ENCODE data around the gene UQCRFS1. TPM values are rescaled to one million over a fixed set of nuclear protein-coding genes. Genes with fewer than 3 reads are reported as not detected.

UQCRFS1 gene
- total RNA-seq, 4 donors from 2014 or later, result 78.1 to 142 (median 106) TPM

GRCh38 chr19:29245215-29245614 is 32.3 kb upstream of the UQCRFS1 start:
- no peak overlapping the region for H3K27ac ChIP-seq
- no peaks in the 10 kb centered on the region for H3K9me3 ChIP-seq
- H3K4me3 ChIP-seq, result no peak overlapping the region
- in situ Hi-C loops (cut with MboI; ENCODE audit: low sequenced_read_pairs in 4 of 4) (no loop called here), intact Hi-C loops (cut with DNase I; ENCODE audit: low total_unique reads) (loop anchor here (5.0 kb wide), 1 partner anchor 33 kb away; the partner anchor contains the start of gene UQCRFS1)
- DNase-seq (no peak), ATAC-seq (no peak)
- H3K4me1 ChIP-seq, result peaks cover 10 to 21% of the 10 kb centered on the region in 2 donors
- no peak for TF ChIP-seq CTCF (IDR thresholded peaks at IDR 0.05 in 4 of 5, conservative IDR thresholded peaks at IDR 0.05 in 1 of 5)
- TF ChIP-seq POLR2A (IDR thresholded peaks at IDR 0.05), result no peak
- H3K36me3 ChIP-seq, result no peaks in the 10 kb centered on the region
- H3K27me3 ChIP-seq, result no peaks in the 10 kb centered on the region

GRCh38 chr19:29241324-29241723 is 28.4 kb upstream of the UQCRFS1 start:
- H3K27me3 ChIP-seq, result no peaks in the 10 kb centered on the region
- DNase-seq (no peak), ATAC-seq (no peak)
- H3K4me1 ChIP-seq, result no peaks in the 10 kb centered on the region
- intact Hi-C loops (cut with DNase I; ENCODE audit: low total_unique reads), result no loop called here
- H3K36me3 ChIP-seq, result no peaks in the 10 kb centered on the region
- no peak overlapping the region for H3K27ac ChIP-seq
- TF ChIP-seq POLR2A (IDR thresholded peaks at IDR 0.05) (no peak), CTCF (IDR thresholded peaks at IDR 0.05 in 4 of 5, conservative IDR thresholded peaks at IDR 0.05 in 1 of 5) (no peak)
- H3K9me3 ChIP-seq, result no peaks in the 10 kb centered on the region
- no peak overlapping the region for H3K4me3 ChIP-seq
- in situ Hi-C loops (cut with MboI; ENCODE audit: low sequenced_read_pairs in 4 of 4), result no loop called here

GRCh38 chr19:29239213-29239776 is 26.3 kb upstream of the UQCRFS1 start:
- intact Hi-C loops (cut with DNase I; ENCODE audit: low total_unique reads), result no loop called here
- no peak for DNase-seq

GRCh38 chr19:29233591-29233990 is 20.6 kb upstream of the UQCRFS1 start:
- Histone ChIP-seq H3K36me3 (no peaks in the 10 kb centered on the region), H3K9me3 (no peaks in the 10 kb centered on the region), H3K4me3 (no peak overlapping the region), H3K27me3 (no peaks in the 10 kb centered on the region), H3K4me1 (no peaks in the 10 kb centered on the region), H3K27ac (no peak overlapping the region)
- TF ChIP-seq CTCF (IDR thresholded peaks at IDR 0.05 in 4 of 5, conservative IDR thresholded peaks at IDR 0.05 in 1 of 5) (no peak), POLR2A (IDR thresholded peaks at IDR 0.05) (no peak)
- no peak for ATAC-seq
- intact Hi-C loops (cut with DNase I; ENCODE audit: low total_unique reads), result no loop called here
- DNase-seq, result no peak
- in situ Hi-C loops (cut with MboI; ENCODE audit: low sequenced_read_pairs in 4 of 4), result no loop called here

More at GRCh38 chr19:29239213-29239776, 26.3 kb upstream of the UQCRFS1 start:
- Histone ChIP-seq H3K36me3 (no peaks in the 10 kb centered on the region), H3K4me3 (no peak overlapping the region), H3K9me3 (no peaks in the 10 kb centered on the region), H3K27ac (no peak overlapping the region), H3K4me1 (no peaks in the 10 kb centered on the region), H3K27me3 (no peaks in the 10 kb centered on the region)
- ATAC-seq, result no peak
- in situ Hi-C loops (cut with MboI; ENCODE audit: low sequenced_read_pairs in 4 of 4), result no loop called here
- TF ChIP-seq CTCF (IDR thresholded peaks at IDR 0.05 in 4 of 5, conservative IDR thresholded peaks at IDR 0.05 in 1 of 5) (no peak), POLR2A (IDR thresholded peaks at IDR 0.05) (no peak)
